ENCODE results near the gene STYXL2.

The STYXL2 gene

GRCh38 chr1:167111868-167112709 is 18.2 kb downstream of the STYXL2 start:
- no peak for DNase-seq

DNA sequence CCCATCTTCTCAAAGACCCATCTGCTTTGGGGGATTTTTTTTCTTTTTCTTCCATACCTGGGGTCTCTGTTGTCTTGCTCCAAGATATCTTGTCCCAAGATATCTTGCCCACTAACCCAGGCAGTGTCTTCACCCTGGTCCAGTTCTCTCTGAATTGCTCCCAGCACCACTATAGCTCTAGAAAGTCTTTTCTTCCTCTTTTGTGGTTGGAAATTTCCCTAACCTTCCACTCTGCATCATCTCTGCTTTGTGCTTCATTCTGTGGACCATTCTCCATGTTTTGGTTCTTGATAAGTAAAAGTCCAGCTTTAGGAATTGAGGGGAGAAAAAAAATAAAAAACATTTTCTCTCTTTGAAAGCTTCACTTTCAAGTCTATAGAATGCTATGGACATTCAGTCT is 20.9 kb downstream of the STYXL2 start:
- DNase-seq, result no peak

GRCh38 chr1:167115655-167116054 is 21.8 kb downstream of the STYXL2 start:
- no peak for DNase-seq

- no peak for DNase-seq
Measured at GRCh38 chr1:167116174-167116573, 22.3 kb downstream of the STYXL2 start.

DNA sequence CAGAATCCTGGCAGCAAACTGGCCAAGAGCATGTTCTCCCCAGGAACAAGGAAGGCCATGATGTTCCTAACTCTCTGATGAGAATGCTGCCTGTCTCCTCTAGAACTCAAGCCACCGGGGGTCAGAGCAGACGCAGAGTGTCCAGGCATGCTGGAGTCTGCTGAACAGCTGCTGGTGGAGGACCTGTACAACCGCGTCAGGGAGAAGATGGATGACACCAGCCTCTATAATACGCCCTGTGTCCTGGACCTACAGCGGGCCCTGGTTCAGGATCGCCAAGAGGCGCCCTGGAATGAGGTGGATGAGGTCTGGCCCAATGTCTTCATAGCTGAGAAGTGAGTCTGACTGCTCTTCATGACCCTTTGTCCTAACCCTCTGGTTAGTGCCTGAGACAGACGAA is 23.4 kb downstream of the STYXL2 start:
- no peak for DNase-seq

GRCh38 chr1:167118188-167118587 is 24.3 kb downstream of the STYXL2 start:
- peak; percentile 76 for DNase-seq

DNA sequence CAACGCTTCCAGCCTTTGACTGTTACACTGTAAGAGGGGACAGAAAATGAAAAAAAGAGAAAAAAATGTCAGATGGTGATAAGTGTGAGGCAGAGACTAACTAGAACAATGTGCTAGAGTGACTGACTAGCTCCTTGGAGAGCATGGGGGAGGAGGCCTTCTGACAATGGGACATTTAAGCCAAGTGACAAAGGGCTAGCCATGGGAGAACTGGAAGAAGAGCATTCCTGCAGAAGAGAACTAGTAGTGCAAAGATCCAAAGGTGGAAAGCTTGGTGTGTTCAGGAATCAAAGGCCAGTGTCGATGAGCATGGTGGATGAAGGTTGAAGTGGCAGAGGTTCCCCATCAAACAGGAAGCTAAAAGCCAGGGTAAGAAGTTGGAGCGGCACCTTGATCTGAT is 25.8 kb downstream of the STYXL2 start:
- no peak for DNase-seq

GRCh38 chr1:167120899-167121298 is 27.0 kb downstream of the STYXL2 start:
- DNase-seq, result peak; percentile 57

- peak; percentile 97 for DNase-seq
Measured at GRCh38 chr1:167121375-167122120, 27.7 kb downstream of the STYXL2 start.

- DNase-seq, result no peak
Measured at GRCh38 chr1:167122121-167122480, 28.2 kb downstream of the STYXL2 start.

DNA sequence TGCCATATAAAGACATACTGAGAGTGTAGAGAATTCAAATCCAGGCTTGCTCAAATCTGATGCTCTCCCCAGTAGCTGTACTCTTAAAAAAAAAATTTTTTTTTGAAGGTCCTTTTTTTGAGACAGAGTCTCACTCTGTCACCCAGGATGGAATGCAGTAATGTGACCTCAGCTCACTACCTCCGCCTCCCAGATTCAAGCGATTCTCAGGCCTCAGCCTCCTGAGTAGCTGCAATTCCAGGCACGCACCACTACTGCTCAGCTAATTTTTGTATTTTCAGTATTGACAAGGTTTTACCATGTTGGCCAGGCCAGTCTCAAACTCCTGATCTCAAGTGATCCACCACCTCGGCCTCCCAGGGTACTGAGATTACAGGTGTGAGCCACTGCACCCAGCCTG is 28.7 kb downstream of the STYXL2 start:
- DNase-seq, result peak; percentile 21

DNA sequence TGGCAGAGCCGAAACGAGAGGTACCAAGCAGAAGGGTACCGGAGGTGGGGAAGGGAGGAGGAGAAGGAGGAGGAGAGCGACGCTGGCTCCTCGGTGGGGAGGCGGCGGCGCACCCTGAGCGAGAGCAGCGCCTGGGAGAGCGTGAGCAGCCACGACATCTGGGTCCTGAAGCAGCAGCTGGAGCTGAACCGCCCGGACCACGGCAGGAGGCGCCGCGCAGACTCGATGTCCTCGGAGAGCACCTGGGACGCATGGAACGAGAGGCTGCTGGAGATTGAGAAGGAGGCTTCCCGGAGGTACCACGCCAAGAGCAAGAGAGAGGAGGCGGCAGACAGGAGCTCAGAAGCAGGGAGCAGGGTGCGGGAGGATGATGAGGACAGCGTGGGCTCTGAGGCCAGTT is 32.4 kb downstream of the STYXL2 start:
- peak; percentile 79 for DNase-seq

DNA sequence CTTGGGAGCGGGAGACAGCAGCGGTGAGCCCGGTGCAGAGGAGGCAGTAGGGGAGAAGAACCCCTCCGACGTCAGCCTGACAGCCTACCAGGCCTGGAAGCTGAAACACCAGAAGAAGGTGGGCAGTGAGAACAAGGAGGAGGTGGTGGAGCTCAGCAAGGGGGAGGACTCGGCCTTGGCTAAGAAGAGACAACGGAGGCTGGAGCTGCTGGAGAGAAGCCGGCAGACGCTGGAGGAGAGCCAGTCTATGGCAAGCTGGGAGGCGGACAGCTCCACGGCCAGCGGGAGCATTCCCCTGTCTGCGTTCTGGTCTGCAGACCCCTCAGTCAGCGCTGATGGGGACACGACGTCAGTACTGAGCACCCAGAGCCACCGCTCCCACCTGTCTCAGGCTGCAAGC is 32.9 kb downstream of the STYXL2 start:
- no peak for DNase-seq

DNA sequence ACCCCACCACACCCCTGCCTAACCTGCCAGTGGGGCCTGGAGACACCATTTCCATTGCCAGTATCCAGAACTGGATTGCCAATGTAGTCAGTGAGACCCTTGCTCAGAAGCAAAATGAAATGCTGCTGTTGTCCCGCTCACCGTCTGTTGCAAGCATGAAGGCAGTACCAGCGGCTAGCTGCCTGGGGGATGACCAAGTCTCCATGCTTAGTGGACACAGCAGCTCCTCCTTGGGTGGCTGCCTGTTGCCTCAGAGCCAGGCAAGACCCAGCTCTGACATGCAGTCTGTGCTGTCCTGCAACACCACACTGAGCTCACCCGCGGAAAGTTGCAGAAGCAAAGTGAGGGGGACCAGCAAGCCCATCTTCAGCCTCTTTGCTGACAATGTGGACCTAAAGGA is 33.4 kb downstream of the STYXL2 start:
- DNase-seq, result no peak

DNA sequence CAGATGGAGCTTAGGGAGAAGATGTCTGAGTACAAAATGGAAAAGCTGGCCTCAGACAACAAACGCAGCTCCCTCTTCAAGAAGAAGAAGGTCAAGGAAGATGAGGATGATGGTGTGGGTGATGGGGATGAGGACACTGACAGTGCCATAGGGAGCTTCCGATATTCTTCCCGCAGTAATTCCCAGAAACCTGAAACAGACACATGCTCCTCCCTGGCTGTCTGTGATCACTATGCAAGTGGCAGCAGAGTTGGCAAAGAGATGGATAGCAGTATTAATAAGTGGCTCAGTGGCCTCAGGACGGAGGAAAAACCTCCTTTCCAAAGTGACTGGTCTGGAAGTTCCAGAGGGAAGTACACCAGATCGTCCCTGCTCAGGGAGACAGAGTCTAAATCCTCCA is 33.8 kb downstream of the STYXL2 start:
- no peak for DNase-seq

GRCh38 chr1:167128261-167129227 is 34.7 kb downstream of the STYXL2 start:
- peak; percentile 37 for DNase-seq

DNA sequence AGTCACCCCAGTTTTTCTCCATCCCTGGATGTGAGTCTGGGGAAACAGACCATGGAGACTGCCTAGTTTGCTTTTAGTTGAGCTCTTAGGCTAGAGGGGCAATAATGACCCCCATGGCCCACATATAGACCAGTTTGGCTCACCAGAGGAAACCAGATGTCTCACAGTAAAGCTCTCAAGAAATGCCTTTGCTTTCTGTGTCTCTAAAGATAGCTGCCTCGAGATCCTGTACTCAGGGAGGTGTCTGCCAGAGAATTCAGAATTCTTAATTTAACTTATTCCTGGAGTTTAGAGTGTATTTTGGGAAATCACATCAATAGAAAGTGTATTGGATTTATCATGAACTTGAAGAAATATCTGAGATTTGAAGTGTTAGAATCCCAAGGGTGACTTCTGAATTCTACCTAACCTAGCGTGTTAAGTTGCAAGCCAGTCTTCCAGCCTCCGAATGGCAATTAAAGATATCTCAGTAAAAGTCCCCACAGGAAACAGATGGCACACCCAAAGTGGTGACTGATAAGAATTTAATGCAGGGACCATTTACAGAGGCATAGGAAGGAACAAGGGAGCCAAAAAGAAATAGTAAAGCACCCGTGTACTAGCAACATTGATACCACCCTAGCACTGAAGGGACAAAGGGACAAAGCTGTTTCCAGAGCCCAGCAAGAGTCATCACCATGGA is 37.1 kb downstream of the STYXL2 start:
- no peak for DNase-seq

DNA sequence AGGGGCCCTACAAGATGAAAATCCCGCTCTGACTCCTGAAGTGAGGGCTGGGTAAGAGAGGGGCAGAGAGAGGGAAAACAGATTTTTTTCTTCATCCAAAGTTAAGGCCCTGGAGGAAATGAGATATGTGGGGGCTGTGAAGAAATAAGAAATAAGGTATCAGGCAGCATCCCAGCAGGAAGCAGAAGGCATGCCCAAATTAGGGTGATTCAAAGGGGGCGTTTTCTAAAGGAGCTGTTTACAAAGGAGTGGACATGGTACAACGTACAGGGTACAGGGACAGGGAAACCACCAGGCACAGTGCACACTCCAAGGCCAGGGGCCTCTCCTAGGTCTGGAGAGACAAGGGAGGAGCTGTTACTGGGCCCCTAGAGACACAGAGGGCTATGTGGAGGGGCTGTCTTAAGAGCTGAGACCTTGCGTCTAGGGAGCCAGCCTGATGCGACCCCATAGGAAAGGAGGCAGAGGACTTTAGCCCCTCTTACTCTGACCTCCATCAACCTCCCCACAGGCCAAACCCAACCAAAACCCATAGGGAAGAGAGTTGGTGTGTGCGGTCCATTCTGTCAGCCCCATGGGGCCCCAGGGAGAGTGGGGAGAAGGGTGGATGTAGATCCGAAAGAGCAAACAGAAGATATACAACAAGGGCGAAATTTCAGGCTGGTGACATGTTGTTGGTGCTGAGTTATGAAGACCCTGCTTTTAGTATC is 38.6 kb downstream of the STYXL2 start:
- DNase-seq, result no peak

DNA sequence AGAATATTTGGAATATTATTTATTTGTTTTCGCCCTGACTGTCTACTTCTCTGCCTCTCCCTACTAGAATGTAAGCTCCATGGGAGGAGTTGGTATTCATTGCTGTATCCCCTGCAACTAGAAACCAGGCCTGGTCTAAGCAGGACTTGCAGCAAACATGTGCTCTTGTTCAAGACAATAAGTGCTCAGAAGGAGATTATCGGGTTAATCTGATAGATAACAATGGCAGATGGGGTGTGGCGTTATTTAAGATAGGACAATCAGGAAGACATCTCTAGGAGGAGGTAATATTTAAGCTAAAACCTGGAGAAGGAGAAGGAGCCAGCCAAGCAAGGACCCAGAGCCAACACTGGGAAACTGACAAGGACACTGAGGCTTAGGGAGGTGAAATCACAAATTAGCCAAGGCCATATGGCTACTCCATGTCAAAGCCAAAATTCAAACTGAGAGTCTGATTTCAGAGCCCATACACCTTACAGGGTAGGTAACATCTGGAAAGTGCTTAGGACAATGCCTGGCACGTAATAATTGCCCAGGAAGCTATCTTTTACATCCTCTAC is 41.5 kb downstream of the STYXL2 start:
- peak; percentile 66 for DNase-seq

DNA sequence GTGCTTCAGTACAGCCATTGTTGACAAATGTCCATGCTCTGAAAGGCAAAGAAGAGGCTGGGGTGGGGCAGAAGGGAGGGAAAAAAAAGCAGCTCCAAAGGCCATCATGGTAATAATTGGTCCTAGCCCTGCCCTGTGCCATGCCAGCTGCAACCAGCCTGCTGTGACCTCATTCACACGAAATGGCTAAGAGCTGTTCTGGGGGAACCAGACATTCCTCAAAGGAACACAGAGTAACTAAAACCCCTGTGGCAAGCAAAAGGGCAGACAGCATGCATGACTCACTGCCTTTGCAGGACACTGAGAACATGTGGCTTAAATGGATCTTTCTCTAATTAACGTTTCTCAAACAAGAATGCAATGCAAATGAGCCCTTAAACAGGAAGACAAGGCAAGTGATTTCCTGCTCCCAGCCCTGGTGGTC is 42.3 kb downstream of the STYXL2 start:
- DNase-seq, result peak; percentile 87

DNA sequence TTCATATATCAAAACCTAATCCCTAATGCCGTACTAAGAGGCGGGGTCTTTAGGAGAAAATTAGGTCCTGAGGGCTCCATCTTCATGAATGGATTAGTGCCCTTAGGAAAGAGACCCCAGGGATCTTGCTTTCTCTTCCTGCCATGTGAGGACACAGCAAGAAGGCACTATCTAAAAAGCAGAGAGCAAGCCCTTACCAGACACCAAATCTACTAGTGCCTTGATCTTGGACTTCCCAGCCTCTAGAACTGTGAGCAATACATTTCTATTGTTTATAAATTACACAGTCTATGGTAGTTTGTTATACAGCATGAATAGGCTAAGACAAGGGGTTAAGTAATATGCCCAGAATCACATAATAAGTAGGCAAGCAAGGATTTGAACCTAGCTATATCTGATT is 42.9 kb downstream of the STYXL2 start:
- DNase-seq, result peak; percentile 27

Measured in NCI-H69 (cell line).